Gastrocnemius medialis (tissue), 4 donors: Measurements from ENCODE around the gene DCC. TPM values are rescaled to one million over a fixed set of nuclear protein-coding genes. Genes with fewer than 3 reads are reported as not detected.

Source experiments
- ATAC-seq, 2 donors: fragments of 150-250 bp; one replicate each; pipeline ENCODE4 v1.9.1; 2016
- DNase-seq, 2 donors: peaks; one replicate each; pipeline ENCODE4 v3.0.0-alpha.2; 2019
- H3K27ac ChIP-seq, 4 donors: fragments of 200-600 bp; sonication (generic); 1 replicate in 1 of 4; 2 replicates in 3 of 4; pipeline ENCODE4 v1.5.1; 2016 to 2018; ENCODE audit warnings: mild to moderate bottlenecking in 2 of 4, moderate library complexity in 1 of 4
- H3K27me3 ChIP-seq, 3 donors: fragments of 200-600 bp; sonication (generic) in 2 of 3; 1 replicate in 1 of 3; 2 replicates in 2 of 3; pipeline versions ENCODE4 v1.5.1 to v1.6.0; 2016 to 2019; ENCODE audit warnings: mild to moderate bottlenecking in 1 of 3, moderate library complexity in 1 of 3
- H3K36me3 ChIP-seq, 2 donors: fragments of 200-600 bp; sonication (generic) in 1 of 2; one replicate each; pipeline ENCODE4 v1.5.1; 2017 to 2018
- H3K4me1 ChIP-seq, 2 donors: fragments of 200-600 bp; sonication (generic) in 1 of 2; one replicate each; pipeline ENCODE4 v1.5.1; 2016 to 2017; ENCODE audit warnings: mild to moderate bottlenecking in 2 of 2
- H3K4me3 ChIP-seq, 4 donors: fragments of 200-600 bp; sonication (generic) in 3 of 4; 1 replicate in 1 of 4; 2 replicates in 3 of 4; pipeline ENCODE4 v1.5.1; 2016 to 2019; ENCODE audit warnings: mild to moderate bottlenecking in 2 of 4
- H3K9me3 ChIP-seq, 3 donors: fragments of 200-600 bp; sonication (generic) in 2 of 3; 1 replicate in 1 of 3; 2 replicates in 2 of 3; pipeline ENCODE4 v1.5.1; 2016 to 2019
- POLR2A ChIP-seq, 2 donors: fragments of 450-650 bp; IDR thresholded peaks; one replicate each; pipeline ENCODE4 v1.6.1; 2017; ENCODE audit warnings: antibody characterized with exemption in 2 of 2, mild to moderate bottlenecking in 2 of 2, moderate library complexity in 2 of 2
- in situ Hi-C, 4 donors: fragments of 200-750 bp; cut with MboI; loops; one replicate each; pipeline versions ENCODE4 v1.15.0 to v1.8.0; 2017; ENCODE audit warnings: low sequenced_read_pairs in 4 of 4
- intact Hi-C: fragments of 100-400 bp; cut with DNase I; formaldehyde crosslinking; loops from one replicate; pipeline ENCODE4 v1.15.1; 2023; ENCODE audit warnings: low total_unique reads
- total RNA-seq, 4 donors: library from RNA; depleted of rRNA; stranded (reverse); fragments of >200 nt; gene quantifications; one replicate each; pipeline versions ENCODE4 v1.1.0 to v1.2.3, GENCODE V29; 2016
- TF ChIP-seq, protein P1 (sequence below), 5 experiments: fragments of 450-650 bp in 3 of 5; fragments of 200-600 bp in 2 of 5; sonication (generic) in 2 of 5; IDR thresholded peaks in 4 of 5; conservative IDR thresholded peaks in 1 of 5; 1 replicate in 4 of 5; 2 replicates in 1 of 5; pipeline ENCODE4 v1.5.1; 2016 to 2019; ENCODE audit warnings: antibody characterized with exemption in 5 of 5, mild to moderate bottlenecking in 3 of 5, moderate library complexity in 3 of 5

Gene DCC
- total RNA-seq, 4 donors from 2014 or later, result not detected

DNA sequence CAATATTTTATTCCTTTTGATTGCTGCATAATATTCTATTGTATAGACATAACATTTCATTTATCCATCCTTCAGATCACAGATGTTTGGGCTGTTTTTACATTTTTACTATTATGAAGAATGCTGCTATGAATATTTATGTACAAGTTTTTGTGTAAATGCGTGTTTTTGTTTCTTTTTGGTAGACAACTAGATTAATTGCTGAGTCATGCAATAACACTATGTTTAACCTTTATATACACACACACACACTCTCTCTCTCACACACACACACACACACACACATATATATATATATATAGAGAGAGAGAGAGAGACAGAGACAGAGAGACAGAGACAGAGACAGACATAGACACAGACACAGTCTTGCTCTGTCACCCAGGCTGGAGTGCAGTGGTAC, 926.9 kb downstream of the DCC start:
- Histone ChIP-seq H3K9me3 (no peaks in the 10 kb centered on the region), H3K27me3 (no peaks in the 10 kb centered on the region), H3K36me3 (no peaks in the 10 kb centered on the region), H3K4me1 (no peaks in the 10 kb centered on the region), H3K27ac (no peak overlapping the region), H3K4me3 (no peak overlapping the region)
- DNase-seq (no peak), ATAC-seq (no peak)
- in situ Hi-C loops, result no loop called here
- intact Hi-C loops, result no loop called here
- TF ChIP-seq, protein P1, sequence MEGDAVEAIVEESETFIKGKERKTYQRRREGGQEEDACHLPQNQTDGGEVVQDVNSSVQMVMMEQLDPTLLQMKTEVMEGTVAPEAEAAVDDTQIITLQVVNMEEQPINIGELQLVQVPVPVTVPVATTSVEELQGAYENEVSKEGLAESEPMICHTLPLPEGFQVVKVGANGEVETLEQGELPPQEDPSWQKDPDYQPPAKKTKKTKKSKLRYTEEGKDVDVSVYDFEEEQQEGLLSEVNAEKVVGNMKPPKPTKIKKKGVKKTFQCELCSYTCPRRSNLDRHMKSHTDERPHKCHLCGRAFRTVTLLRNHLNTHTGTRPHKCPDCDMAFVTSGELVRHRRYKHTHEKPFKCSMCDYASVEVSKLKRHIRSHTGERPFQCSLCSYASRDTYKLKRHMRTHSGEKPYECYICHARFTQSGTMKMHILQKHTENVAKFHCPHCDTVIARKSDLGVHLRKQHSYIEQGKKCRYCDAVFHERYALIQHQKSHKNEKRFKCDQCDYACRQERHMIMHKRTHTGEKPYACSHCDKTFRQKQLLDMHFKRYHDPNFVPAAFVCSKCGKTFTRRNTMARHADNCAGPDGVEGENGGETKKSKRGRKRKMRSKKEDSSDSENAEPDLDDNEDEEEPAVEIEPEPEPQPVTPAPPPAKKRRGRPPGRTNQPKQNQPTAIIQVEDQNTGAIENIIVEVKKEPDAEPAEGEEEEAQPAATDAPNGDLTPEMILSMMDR (IDR thresholded peaks at IDR 0.05 in 4 of 5, conservative IDR thresholded peaks at IDR 0.05 in 1 of 5), result no peak
- no peak for TF ChIP-seq POLR2A (IDR thresholded peaks at IDR 0.05)

DNA sequence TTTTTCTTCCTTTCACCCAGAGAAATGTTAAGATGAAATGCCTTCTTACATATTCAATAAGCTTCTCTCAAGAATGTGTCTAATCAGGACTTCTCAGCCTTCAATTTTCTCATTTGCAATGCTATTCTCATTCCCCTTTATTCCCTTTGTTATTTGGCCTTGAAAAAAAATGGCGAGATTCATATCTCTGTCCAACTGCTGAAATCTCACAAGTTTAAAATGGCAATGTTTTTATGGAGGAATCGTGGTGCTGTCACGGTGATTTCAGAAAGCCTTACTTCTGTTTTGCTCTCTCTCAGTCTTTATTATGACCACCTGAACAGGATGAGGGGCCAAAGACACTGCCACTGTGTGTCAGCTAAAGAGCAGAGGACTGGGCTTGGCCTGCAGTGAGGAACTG, 928.5 kb downstream of the DCC start:
- DNase-seq (no peak), ATAC-seq (no peak)
- Histone ChIP-seq H3K9me3 (no peaks in the 10 kb centered on the region), H3K4me1 (no peaks in the 10 kb centered on the region), H3K4me3 (no peak overlapping the region), H3K27me3 (no peaks in the 10 kb centered on the region), H3K27ac (no peak overlapping the region), H3K36me3 (no peaks in the 10 kb centered on the region)
- in situ Hi-C loops, result no loop called here
- TF ChIP-seq, protein P1 (IDR thresholded peaks at IDR 0.05 in 4 of 5, conservative IDR thresholded peaks at IDR 0.05 in 1 of 5), result no peak
- no peak for TF ChIP-seq POLR2A (IDR thresholded peaks at IDR 0.05)
- intact Hi-C loops, result no loop called here

DNA sequence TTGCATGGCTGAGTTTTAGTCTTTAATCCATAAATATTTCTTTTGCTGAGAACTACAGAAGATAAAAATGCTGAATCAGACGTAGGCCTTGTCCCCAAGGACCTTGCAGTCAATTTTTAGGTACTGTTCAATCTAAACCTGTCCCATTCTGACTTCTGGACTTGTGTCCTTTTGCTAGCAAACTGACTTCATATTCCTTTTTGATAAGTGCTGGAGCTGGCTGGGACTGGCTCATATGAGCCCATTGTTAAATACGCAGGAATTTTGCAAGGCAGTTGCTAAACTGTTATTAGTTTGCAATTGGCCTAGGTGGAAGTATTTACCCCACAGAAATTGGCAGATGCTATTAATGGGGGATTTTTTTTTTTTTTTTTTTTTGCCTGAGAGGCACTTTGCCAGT, 941.4 kb downstream of the DCC start:
- no peak for TF ChIP-seq POLR2A (IDR thresholded peaks at IDR 0.05)
- TF ChIP-seq, protein P1 (IDR thresholded peaks at IDR 0.05 in 4 of 5, conservative IDR thresholded peaks at IDR 0.05 in 1 of 5), result no peak
- Histone ChIP-seq H3K4me1 (no peaks in the 10 kb centered on the region), H3K27ac (no peak overlapping the region), H3K36me3 (no peaks in the 10 kb centered on the region), H3K27me3 (no peaks in the 10 kb centered on the region), H3K9me3 (no peaks in the 10 kb centered on the region), H3K4me3 (no peak overlapping the region)
- DNase-seq, result no peak
- intact Hi-C loops (no loop called here), in situ Hi-C loops (no loop called here)
- ATAC-seq, result no peak

DNA sequence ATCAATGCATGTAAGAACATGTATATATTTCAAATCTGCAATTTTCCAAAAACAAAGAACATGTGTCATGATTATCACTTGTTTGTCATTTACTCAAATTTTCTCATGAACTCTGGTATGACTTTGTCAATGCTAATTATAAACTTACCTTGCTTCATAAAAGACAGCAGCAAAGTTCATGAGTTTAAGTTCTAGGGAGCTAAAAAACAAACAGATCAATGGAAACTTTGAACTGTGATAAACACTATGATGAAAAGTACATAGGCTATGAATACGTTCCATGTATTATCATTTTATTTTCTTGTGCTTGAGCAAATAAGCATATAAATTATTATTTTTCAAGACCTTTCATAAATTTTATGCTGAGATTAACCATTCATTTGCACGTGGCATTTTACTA, 943.7 kb downstream of the DCC start:
- no peak for ATAC-seq
- Histone ChIP-seq H3K9me3 (no peaks in the 10 kb centered on the region), H3K36me3 (no peaks in the 10 kb centered on the region), H3K4me1 (no peaks in the 10 kb centered on the region), H3K27me3 (no peaks in the 10 kb centered on the region), H3K27ac (no peak overlapping the region), H3K4me3 (no peak overlapping the region)
- intact Hi-C loops (no loop called here), in situ Hi-C loops (no loop called here)
- TF ChIP-seq POLR2A (IDR thresholded peaks at IDR 0.05), result no peak
- TF ChIP-seq, protein P1 (IDR thresholded peaks at IDR 0.05 in 4 of 5, conservative IDR thresholded peaks at IDR 0.05 in 1 of 5), result no peak
- DNase-seq, result no peak

DNA sequence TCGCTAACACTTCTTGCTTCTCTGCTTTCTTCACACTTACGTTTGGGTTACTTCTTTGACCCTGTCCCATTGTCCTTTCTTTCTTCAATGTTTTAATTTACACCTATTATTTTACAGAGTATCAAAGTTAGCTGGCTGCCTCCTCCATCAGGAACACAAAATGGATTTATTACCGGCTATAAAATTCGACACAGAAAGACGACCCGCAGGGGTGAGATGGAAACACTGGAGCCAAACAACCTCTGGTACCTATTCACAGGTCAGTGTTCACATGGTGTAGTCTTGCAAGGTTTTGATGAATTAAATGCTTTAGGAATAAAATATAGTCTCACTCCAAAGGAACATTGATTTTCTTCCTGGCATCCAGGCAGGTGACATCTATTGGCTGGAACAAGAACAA, 965.5 kb downstream of the DCC start:
- no peaks in the 10 kb centered on the region for H3K9me3 ChIP-seq
- ATAC-seq, result no peak
- TF ChIP-seq, protein P1 (IDR thresholded peaks at IDR 0.05 in 4 of 5, conservative IDR thresholded peaks at IDR 0.05 in 1 of 5), result no peak
- no peak for TF ChIP-seq POLR2A (IDR thresholded peaks at IDR 0.05)
- H3K27ac ChIP-seq, result no peak overlapping the region
- in situ Hi-C loops (no loop called here), intact Hi-C loops (no loop called here)
- H3K4me1 ChIP-seq, result no peaks in the 10 kb centered on the region
- no peaks in the 10 kb centered on the region for H3K36me3 ChIP-seq
- no peaks in the 10 kb centered on the region for H3K27me3 ChIP-seq
- DNase-seq, result no peak
- no peak overlapping the region for H3K4me3 ChIP-seq
